HepG2 (cell line): Measurements from ENCODE around the gene PLBD2.

Source experiments
- GABPA ChIP-seq, 2 experiments: IDR thresholded peaks; 2 replicates each; pipeline ENCODE4 v1.6.1; 2011 to 2016; ENCODE audit warnings: low read depth in 2 of 2, low read length in 1 of 2, missing biosample characterization in 1 of 2, missing genetic modification characterization in 1 of 2
- GTF2F1 ChIP-seq: fragments of 150-350 bp; IDR thresholded peaks from 2 replicates; pipeline ENCODE4 v1.6.1; 2014; ENCODE audit warnings: low read length
- MYNN ChIP-seq: sonication (generic); formaldehyde crosslinking; IDR thresholded peaks from 2 replicates; pipeline ENCODE4 v1.4.0; 2020; ENCODE audit warnings: mild to moderate bottlenecking, low read depth, missing genetic modification reagents
- TF ChIP-seq, protein P1 (sequence below): sonication (generic); formaldehyde crosslinking; IDR thresholded peaks from 2 replicates; pipeline ENCODE4 v1.5.0; 2020; ENCODE audit warnings: mild to moderate bottlenecking, missing genetic modification reagents, moderate library complexity
- TF ChIP-seq, protein P2 (sequence below): IDR thresholded peaks from 2 replicates; pipeline ENCODE4 v1.6.1; 2016
- TF ChIP-seq, protein P3 (sequence below): sonication (generic); formaldehyde crosslinking; IDR thresholded peaks from 2 replicates; pipeline ENCODE4 v1.4.0; 2020; ENCODE audit warnings: mild to moderate bottlenecking, missing genetic modification reagents, borderline replicate concordance

DNA sequence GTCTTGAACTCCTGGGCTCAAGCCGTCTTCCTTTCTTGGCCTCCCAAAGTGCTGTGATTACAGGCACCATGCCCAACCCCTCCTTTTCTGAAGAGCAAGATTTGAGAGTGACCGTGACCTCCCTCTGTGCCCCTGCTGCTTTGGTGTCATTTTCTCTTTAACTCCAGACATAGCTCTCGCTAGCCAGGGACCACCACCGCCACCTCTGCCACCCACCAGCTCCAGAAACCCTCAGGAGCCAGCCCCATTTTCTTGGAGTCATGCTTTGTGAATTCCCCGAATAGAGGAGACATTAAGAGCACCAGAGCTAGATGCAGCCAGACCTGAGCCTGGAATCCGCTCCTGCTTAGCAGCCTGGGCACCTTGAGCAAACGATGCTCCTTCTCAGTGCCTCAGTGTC is 81.9 kb downstream of the PLBD2 start:
- no peak for TF ChIP-seq GTF2F1
- TF ChIP-seq, protein P1, sequence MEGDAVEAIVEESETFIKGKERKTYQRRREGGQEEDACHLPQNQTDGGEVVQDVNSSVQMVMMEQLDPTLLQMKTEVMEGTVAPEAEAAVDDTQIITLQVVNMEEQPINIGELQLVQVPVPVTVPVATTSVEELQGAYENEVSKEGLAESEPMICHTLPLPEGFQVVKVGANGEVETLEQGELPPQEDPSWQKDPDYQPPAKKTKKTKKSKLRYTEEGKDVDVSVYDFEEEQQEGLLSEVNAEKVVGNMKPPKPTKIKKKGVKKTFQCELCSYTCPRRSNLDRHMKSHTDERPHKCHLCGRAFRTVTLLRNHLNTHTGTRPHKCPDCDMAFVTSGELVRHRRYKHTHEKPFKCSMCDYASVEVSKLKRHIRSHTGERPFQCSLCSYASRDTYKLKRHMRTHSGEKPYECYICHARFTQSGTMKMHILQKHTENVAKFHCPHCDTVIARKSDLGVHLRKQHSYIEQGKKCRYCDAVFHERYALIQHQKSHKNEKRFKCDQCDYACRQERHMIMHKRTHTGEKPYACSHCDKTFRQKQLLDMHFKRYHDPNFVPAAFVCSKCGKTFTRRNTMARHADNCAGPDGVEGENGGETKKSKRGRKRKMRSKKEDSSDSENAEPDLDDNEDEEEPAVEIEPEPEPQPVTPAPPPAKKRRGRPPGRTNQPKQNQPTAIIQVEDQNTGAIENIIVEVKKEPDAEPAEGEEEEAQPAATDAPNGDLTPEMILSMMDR (CRISPR knock-in tag), result no peak
- no peak for TF ChIP-seq MYNN (CRISPR knock-in tag)
- TF ChIP-seq, protein P2, sequence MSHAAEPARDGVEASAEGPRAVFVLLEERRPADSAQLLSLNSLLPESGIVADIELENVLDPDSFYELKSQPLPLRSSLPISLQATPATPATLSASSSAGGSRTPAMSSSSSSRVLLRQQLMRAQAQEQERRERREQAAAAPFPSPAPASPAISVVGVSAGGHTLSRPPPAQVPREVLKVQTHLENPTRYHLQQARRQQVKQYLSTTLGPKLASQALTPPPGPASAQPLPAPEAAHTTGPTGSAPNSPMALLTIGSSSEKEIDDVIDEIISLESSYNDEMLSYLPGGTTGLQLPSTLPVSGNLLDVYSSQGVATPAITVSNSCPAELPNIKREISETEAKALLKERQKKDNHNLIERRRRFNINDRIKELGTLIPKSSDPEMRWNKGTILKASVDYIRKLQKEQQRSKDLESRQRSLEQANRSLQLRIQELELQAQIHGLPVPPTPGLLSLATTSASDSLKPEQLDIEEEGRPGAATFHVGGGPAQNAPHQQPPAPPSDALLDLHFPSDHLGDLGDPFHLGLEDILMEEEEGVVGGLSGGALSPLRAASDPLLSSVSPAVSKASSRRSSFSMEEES (CRISPR knock-in tag), result no peak
- TF ChIP-seq, protein P3, sequence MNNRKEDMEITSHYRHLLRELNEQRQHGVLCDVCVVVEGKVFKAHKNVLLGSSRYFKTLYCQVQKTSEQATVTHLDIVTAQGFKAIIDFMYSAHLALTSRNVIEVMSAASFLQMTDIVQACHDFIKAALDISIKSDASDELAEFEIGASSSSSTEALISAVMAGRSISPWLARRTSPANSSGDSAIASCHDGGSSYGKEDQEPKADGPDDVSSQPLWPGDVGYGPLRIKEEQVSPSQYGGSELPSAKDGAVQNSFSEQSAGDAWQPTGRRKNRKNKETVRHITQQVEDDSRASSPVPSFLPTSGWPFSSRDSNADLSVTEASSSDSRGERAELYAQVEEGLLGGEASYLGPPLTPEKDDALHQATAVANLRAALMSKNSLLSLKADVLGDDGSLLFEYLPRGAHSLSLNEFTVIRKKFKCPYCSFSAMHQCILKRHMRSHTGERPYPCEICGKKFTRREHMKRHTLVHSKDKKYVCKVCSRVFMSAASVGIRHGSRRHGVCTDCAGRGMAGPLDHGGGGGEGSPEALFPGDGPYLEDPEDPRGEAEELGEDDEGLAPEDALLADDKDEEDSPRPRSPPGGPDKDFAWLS, result no peak
- TF ChIP-seq GABPA (IDR thresholded peaks at IDR 0.05; ENCODE audit: low read depth, low read length), result no peak
- TF ChIP-seq GABPA (CRISPR knock-in tag; IDR thresholded peaks at IDR 0.05; ENCODE audit: low read depth), result no peak
